ENCODE measurements around the gene ATF7.
"Not testable (repeated sequence)": the region's sequence is repeated elsewhere in the genome, so short reads cannot be mapped to it uniquely, and the experiment has no call there.

ATF7 gene

DNA sequence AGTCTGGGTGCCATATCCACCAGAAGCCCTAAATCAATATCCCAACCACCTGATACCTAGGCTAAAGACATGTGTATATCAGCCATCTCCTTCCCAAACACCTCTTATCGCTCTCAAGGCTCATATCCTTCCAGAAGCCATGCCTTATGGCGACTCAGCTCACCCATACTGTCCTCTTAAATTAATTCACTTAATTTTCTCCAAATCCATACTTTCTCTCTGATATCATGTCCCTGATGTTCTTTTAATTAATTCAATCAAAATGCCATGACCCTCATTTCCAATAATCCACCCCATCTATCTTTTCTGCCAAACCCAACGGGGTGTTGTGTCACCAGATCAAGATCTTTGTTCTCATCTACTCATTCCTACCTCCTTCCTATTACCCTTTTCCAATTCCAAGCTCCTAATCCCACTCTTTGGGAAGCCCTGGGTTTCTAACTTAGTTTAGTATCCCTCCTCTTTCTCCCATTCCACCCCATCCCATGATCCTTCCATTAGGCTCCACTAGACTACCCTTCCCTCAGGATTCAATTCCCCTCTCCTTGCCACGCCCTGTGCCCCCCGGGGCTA is 723 bp downstream of the ATF7 start:
- no peak for DNase-seq

DNA sequence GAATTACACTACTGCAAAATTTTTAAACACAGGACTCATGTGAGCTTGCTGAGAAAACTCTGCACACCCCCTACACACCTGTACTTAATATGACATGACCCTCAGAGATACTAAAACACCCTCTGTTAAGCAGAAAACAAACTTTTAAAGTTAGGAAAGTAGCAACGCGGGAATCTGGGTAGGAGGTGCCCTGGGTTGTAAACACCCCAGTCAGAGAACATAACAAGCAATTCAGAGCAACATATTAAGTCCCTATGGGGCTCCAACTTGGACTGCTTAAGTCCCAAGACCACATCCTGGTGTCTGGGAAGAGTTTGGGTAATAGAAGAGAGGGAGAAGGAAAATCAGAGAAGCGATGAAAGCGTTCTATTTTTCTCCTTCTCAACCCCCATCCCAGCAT is 1.2 kb downstream of the ATF7 start:
- DNase-seq = no peak

DNA sequence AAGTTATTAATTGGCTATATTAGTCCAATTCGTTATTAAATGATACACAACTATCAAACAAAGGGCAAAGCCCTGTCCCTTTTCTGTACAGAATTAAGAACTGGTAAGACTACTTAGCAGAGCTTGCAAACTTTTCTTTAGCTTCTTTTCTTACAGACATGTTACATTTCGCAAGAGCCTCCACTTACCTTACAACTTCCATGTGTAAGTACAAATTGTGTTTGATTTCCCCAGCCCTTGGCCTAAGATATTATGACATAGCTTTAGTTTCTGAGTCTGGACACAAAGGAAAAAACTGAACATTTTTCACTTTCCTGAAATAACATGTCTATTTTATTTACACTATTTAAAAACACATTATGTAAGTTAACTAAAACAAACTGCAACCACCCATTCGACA is 1.7 kb downstream of the ATF7 start:
- no peak for DNase-seq

DNA sequence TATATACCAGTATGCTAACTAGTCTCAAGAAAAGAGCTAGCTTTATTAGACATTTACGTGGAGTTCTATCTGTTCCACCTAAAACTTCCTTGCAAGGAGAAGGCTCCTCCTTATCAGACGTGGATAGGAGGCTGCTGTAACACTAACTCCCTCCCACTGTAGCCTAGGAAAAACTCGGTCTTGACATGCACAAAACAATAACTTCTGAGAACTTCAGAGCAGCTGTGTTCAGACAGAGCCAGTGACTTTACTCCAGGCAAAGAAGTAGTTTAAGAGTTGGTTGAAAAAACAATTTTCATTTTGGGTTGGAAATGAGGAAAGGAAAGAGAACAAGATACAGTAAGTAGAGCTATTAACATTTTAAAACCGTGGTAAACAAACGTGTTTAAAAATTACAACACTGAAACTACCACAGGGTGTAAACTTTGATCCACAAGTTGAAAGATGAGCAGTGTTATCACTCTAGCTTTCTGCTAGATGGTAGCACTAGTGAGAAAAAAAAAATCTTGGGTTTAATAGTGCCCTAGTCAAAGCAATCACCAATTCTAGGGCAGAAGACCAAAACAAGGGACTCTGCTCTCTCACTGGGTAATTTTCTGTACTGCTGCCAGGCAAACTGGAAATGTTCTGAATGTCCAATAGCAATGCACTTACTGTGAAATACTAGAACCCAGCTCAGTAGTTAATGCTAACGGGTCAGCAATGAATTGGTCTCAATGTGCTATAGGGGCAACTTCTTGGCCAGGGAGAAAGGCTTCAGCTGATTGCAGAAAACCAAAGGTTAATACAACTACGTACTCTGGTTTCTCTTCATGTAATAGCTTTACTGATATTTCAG is 2.4 kb downstream of the ATF7 start:
- DNase-seq = no peak

DNA sequence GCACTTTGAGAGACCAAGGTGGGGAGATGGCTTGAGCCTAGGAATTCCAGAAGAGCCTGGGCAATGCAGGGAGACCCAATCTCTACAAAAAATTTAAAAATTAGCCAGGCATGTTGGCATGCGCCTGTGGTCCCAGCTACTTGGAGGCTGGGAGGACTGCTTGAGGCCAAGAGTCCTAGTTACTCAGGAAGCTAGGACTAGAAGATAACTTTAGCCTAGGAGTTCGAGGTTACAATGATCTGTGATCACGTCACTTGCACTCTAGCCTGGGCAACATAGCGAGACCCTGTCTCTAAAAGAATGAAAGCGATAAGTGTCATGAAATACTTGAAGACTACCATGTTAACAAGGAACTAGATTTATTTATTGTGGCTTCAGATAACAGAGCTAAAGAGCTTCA is 3.5 kb downstream of the ATF7 start:
- DNase-seq = no peak

DNA sequence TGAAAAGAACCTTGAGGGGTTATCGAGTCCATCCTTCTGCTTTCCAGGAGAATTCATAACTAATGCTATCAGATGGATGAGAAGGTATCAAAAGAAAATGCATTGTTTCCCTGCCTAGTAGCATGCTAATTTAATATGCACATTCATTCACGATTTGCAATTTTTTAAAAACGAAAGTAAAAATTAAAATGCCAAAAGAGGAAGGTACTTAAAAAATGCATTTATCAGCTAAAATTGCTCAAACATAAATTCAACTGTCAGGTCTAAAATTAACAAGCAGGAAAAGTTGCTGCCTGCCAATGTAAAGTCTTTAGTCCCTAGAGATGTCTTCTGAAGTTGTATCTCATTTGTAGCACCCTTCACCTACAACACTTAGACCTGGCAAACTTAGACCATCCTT is 7.9 kb downstream of the ATF7 start:
- no peak for DNase-seq

DNA sequence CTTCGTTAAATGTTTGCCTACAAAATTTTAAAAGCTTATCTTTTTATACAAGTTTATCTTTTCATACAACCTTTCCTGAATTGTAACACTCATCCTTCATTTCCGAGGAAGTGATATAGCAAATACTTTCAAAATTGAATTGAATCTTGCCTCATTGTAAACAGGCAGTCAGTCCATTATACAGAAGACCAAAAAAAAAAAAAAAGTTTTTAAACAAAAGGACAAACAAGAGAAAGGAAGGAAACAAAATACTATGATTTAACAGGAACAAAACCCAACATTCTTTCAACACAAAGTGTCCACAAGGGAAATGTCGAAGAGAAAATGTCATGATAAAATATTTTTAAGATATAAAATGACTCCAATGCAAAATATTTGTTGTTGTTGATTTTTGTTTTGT is 8.5 kb downstream of the ATF7 start:
- DNase-seq = no peak

DNA sequence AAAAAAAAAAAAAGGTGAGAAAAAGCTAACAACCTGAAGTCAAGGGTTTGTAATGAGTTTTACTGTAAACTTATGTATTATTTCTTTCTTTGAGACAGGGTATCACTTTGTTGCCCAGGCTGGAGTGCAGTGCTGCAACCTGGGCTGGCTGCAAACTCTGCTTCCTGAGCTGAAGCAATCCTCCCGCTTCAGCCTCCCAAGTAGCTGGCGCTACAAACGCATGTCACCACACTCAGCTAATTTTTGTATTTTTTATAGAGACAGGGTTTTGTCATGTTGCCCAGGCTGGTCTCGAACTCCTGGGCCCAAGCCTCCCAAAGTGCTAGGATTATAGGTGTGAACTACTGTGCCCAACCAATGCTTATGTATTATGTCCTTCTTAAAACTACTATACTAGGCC is 9.2 kb downstream of the ATF7 start:
- no peak for DNase-seq

DNA sequence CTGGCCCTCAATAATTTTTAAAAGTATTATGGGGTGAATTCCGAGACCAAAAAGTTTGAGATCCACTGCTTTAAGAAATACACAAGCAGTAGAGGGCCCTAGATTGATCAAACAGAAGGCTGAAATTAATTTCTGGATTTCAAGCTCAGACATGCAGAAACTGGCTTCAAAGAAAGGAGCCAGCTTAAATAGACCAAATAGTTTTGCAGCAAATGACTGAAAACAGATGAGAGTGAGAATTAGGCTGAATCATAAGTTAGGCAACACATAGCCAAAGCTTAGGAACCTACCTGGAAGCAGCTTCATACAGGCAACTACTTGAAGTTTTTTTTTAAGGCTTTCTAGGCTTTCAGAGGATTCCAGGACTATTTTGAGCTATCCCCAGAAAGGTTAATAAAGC is 12.4 kb downstream of the ATF7 start:
- DNase-seq = no peak

DNA sequence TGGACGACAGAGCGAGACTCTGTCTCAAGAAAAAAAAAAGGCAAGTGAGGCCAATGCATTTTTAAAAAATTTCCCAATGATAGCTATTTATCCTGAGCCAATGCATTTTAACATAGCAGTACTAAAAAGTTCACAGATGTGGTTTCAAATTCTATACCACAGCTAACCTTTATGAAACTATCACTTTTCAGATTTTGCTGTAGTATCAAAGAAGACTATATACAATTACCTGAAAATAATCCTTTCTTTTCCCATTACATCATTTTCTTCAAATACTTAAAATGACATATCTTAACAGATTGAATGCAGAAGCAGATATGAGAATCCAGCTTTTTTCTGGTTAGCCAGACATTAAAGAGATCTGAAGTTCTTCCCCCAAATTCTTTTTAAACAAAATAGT is 13.2 kb downstream of the ATF7 start:
- no peak for DNase-seq

DNA sequence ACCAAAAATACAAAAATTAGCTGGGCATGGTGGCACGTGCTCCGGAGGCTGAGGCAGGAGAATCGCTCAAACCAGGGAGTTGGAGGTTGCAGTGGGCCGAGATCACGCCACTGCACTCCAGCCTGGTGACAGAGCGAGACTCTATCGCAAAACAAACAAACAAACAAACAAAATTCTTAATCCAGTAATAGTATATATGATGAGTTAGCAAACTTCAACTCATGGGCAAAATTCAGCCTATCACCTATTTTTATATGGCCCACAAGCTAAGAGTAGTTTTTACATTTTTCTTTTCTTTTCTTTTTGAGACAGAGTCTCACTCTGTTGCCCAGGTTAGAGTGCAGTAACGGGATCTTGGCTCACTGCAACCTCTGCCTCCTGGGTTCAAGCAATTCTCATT is 14.9 kb downstream of the ATF7 start:
- DNase-seq = no peak

DNA sequence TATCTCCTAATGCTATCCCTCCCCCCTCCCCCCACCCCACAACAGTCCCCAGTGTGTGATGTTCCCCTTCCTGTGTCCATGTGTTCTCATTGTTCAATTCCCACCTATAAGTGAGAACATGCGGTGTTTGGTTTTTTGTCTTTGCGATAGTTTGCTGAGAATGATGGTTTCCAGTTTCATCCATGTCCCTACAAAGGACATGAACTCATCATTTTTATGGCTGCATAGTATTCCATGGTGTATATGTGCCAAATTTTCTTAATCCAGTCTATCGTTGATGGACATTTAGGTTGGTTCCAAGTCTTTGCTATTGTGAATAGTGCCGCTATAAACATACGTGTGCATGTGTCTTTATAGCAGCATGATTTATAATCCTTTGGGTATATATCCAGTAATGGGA is 19.5 kb downstream of the ATF7 start:
- DNase-seq = not testable (repeated sequence)

DNA sequence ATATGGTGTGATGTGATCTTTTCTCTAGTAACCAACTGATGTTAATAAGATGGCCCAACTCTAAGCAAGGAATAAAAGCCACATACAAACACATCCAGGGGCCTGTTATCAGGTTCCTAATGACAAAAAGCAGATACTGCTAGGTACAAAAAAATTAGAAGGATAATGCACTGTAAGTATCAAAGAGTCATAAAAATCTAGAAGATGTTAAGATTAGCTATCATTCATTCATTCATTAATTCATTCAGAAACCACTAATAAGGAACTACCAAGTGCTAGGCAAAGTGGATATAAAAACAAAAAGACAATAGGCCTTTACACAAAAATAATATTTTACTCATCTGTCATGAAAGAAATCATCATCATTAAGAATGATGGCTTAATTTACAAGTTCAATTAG is 21.6 kb downstream of the ATF7 start:
- DNase-seq = no peak

DNA sequence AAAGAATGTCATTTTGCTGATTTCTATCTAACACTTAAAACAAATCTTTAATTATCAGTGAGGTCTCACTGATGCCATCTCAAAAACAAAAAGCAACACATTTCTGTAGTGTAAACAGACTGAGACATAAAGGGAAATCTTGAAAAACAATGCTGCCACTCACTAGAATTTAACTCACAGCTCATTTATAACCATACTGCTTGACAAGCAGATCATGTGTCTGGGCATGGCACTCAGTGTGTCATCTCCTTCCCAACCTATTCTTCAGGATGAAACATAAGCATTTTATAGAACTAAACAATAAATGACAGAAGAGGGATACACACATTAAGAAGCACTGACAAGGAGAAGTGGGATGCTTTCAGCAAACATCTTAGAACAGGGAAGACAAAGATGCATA is 22.4 kb downstream of the ATF7 start:
- DNase-seq = no peak

DNA sequence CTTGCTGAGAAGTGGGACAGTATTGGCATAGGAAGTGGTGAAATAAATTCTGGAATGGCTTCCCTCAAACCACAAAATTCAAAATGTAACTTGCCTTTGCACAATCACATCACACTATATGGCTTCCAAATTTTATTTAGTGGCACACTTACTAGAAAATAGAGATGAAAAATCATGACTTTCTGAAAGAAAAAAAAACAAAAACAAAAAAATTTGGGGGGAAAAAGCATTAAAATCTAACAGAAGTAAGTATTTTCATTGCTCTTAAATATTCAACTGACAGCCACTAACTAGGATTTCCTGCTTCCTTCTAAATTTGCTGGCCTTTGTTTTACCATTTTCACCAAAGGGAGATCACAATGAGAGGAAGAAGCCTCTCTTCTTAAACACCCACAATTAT is 23.0 kb downstream of the ATF7 start:
- DNase-seq = no peak

DNA sequence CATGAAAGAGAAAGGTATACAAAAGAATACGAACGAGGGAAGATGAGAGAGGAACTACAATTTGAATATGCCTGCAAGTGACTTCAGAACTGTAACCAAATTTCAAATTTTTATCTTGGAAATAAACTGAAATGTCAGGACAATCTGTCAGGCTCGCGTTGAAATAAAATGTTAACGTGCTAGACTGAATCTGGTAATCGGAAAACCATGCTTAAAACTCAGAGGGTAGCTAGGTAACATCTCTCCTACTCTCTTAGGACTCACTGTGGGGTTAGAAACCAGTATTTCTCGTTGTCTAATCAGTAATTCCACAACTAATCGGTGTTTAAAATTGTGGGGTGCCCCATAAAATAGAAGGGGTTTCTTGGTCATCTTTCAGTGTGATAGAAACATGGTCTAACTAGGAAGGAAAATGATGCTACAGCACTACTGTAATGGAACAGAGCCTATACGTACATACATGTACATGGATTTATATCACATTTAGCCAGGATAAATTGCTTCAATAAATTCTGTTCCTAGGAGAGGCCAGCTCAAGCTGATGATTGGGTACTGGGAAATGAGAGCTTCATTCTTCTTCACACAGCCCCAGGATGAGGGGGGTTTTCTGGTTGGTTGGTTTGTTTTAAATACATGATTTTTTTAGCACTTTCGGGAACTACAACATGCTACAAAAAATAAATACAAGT is 23.9 kb downstream of the ATF7 start:
- no peak for DNase-seq

DNA sequence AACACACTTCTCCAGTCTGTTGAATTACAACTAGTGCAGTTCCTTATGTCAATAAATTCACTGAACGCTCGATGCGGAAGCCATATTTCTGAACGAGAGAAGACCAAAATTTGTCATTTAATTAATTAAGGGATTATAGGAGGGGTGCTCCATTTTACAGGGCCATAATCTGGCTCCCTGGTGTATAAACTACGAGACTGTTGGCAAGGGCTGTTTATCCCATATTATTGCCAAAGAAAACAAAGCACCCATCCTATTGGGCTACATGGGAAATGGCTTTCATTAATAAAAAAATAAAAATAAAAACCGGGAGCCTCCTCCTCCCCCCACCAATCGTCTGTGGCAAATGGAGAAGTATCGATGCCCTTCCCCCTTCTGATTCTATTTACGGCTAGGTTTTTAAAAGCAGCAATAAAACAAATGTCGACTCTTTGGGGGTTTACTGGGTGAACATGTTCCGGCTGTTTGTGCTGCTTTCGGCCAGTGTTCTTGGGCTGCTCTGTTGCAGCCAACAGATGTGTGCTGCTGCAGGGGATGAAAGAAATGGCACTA is 24.8 kb downstream of the ATF7 start:
- DNase-seq = no peak

DNA sequence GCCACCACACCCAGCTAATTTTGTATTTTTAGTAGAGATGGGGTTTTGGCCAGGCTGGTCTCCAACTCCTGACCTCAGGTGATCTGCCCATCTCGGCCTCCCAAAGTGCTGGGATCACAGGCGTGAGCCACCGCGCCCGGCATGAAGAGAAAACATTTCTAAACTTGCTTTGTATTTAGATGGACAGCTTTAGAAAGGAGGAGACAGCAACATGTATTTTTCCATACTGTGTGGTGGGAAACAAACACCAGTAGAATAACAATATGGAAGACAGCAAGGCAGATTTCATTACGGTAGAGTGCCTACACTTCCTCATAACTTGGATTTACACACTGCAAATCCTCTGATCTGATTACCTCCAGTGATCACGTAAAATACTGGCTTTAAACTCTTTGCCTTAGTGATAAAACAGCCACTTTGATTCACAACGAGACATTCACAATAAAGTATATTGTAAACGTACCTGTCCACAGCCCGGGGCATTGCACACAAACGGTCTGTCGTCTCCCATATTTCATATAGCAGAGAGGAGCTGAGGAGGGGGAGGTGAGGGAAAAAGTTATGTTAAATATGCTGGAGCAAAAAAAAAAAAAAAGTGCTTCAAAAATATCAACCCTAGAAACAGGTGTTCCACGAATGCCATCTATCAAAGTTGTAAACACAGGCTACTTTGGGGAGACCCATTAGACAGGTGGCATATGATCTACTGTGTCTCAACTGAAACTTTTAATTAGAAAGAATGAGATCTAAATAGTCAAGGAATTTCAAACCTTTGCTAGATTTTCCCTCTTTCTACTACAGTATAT is 25.5 kb downstream of the ATF7 start:
- no peak for DNase-seq

DNA sequence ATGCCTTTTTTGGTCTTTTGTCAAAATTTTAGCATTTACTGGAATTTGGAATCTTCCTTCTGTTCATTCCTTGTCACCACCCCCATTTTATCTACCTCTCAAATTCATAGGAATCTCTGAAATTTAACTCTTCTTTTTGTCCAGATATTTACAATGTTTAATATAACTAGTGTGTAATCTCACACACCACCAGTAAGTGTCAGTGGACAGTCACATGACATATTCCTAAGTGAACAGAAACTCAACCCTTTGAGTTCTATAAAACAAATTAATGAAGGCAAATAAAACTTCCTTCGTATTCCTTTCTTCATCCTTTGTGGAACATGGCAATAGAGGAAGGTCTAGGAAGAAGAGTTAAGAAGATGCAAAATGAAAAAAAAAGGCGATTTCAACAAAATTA is 26.6 kb downstream of the ATF7 start:
- peak; percentile 30 for DNase-seq

DNA sequence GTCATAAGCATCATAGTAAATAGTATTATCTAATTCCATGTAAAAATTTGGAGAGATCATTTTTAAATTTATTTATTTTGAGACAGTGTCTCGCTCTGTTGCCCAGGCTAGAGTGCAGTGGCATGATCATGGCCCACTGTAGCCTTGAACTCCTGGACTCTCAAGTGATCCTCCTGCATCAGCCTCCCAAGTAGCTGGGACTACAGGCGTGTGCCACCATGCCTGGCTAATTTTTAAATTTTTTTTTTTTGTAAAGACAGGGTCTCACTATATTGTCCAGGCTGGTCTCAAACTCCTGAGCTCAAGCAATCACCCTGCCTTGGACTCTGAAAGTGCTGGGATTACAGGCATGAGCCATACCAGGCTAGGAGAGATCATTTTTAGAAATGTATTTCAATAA is 27.2 kb downstream of the ATF7 start:
- DNase-seq = not testable (repeated sequence)

DNA sequence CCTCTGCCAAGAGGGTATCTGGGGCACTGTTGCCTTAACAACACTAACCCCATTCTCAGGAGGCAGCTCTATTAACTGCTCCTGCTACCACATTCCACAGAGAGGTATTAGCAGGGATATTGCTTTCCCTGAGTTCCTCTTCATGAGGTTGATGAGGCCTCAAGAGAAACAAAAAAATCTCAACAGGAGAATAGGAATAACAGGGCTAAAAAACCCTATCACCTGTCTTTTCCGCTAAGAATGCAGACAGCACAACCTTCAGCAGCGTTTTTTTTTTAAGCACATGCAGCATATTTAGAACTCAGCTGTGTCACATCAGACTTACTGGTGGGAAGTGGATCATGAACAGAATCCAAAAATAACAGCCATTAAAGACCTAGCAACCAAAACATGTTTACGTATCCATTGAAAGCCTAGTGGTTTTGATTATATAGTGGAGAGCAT is 29.2 kb downstream of the ATF7 start:
- no peak for DNase-seq

DNA sequence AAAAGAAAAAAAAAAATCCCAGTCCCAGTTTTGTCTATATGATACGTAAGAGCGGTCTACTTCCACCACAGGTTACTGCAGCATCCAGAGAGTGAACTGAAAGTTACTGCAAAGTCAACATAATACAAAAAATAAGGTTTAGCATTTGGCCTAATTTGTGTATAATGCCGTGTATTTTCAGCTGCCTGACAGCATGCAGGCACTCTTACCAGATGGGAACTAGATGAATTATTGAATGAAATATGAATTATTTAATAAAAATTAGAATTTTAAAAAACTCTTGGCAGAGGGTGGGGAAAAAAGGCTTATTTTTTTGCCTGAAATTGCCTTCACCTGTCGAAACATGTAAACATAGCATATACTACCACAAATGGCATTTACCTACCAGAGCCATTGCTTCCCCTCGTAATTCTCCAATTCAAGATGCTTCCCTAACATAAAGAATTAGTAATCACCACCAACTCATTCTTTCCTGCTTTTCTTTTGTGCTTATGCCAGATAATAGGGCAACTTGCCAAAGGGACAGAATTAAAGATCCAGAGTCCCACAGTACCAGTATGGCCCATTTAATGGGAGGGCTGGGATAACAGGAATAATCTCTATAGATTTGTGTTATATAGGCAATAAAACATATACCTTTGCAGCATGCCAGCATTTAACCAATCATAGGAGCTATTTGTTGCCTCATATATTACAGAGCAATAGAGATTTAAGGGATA is 31.1 kb downstream of the ATF7 start:
- no peak for DNase-seq

Data from DMS53 (cell line).